HepG2 (cell line): ENCODE data around the gene GOLGA8K.
"Not testable (repeated sequence)": the region's sequence is repeated elsewhere in the genome, so short reads cannot be mapped to it uniquely, and the experiment has no call there.

Experiments
- ETV5 ChIP-seq: IDR thresholded peaks from 2 replicates; pipeline ENCODE4 v1.6.1; 2018; ENCODE audit warnings: missing biosample characterization, missing genetic modification reagents, inconsistent platforms, borderline replicate concordance
- HINFP ChIP-seq: sonication (generic); formaldehyde crosslinking; IDR thresholded peaks from 2 replicates; pipeline ENCODE4 v1.4.0; 2020; ENCODE audit warnings: low read depth, mild to moderate bottlenecking, missing genetic modification reagents

- TF ChIP-seq HINFP; ETV5 (CRISPR knock-in tag): not testable (repeated sequence)
Measured at GRCh38 chr15:32373707-32374106, 29.4 kb downstream of the GOLGA8K start.
